Mammary epithelial cell (primary cell): ENCODE measurements around the gene PRIMA1.

Experiments
- EZH2 ChIP-seq: IDR thresholded peaks from 2 replicates; pipeline ENCODE4 v1.6.1; 2012; ENCODE audit warnings: low read length, inconsistent platforms, borderline replicate concordance
- TF ChIP-seq, protein P1 (sequence below), 2 donors: IDR thresholded peaks in 1 of 2; conservative IDR thresholded peaks in 1 of 2; 2 replicates each; pipeline ENCODE4 v1.5.1; 2011 to 2012; ENCODE audit warnings: inconsistent platforms in 2 of 2, low read length in 2 of 2, mild to moderate bottlenecking in 2 of 2, control low read depth in 1 of 2, low read depth in 1 of 2; ENCODE audit not compliant: insufficient read depth in 1 of 2; ENCODE audit errors: extremely low read depth in 1 of 2

DNA sequence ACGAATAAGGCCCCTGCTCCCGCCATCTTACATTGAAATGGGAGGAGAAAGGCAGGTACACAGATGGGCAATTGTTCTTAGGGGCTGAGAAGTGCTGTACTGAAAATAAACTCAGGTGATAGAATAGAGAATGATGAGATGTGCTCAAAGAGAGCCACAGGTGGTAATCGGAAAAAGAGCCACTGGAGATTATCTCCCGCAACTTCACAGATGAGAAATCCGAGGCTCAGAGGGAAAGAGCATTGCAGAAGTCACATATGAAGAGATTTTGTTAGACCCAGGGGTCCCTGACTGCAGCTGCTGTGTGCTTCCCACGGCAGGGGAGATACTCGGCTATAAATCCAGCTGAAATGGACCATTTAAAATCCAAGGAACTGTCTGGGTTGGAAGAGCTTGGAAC, 73.7 kb downstream of the PRIMA1 start:
- TF ChIP-seq, protein P1, sequence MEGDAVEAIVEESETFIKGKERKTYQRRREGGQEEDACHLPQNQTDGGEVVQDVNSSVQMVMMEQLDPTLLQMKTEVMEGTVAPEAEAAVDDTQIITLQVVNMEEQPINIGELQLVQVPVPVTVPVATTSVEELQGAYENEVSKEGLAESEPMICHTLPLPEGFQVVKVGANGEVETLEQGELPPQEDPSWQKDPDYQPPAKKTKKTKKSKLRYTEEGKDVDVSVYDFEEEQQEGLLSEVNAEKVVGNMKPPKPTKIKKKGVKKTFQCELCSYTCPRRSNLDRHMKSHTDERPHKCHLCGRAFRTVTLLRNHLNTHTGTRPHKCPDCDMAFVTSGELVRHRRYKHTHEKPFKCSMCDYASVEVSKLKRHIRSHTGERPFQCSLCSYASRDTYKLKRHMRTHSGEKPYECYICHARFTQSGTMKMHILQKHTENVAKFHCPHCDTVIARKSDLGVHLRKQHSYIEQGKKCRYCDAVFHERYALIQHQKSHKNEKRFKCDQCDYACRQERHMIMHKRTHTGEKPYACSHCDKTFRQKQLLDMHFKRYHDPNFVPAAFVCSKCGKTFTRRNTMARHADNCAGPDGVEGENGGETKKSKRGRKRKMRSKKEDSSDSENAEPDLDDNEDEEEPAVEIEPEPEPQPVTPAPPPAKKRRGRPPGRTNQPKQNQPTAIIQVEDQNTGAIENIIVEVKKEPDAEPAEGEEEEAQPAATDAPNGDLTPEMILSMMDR (conservative IDR thresholded peaks at IDR 0.05 in 1 of 2, IDR thresholded peaks at IDR 0.05 in 1 of 2; ENCODE audit: extremely low read depth in 1 of 2, insufficient read depth in 1 of 2, low read depth in 1 of 2, low read length in 2 of 2) = no peak
- no peak for TF ChIP-seq EZH2
